ENCODE measurements around the gene TRIM59.

TRIM59 gene

DNA sequence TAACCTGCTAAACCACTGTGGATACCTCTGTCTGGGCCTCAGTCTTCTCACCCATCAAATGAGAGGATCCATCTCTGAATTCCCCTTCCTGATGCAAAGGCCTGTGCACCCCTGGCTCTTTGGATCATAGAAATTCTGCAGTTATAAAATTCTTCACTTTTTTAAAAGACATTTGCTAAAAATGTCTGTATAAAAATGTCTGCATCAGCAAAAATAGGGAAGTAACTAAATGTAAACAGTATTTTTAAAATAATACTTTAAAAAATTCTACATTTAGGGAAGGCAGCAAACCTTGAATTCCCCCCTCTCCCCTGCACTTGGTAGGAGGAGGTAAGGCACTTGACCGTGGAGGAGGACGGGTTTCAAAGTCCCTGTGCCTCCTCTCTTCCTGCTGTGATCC is 25.6 kb upstream of the TRIM59 start:
- DNase-seq (ENCODE audit: low read depth): no peak
- H3K4me3 ChIP-seq (ENCODE audit: low read depth, low read length): no peak overlapping the region
- TF ChIP-seq MYC (IDR thresholded peaks at IDR 0.05; ENCODE audit: low read depth, low read length) (no peak), POLR2A (IDR thresholded peaks at IDR 0.05; ENCODE audit: extremely low read depth, insufficient read length) (no peak)
- TF ChIP-seq, protein P1, sequence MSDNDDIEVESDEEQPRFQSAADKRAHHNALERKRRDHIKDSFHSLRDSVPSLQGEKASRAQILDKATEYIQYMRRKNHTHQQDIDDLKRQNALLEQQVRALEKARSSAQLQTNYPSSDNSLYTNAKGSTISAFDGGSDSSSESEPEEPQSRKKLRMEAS (IDR thresholded peaks at IDR 0.05; ENCODE audit: low read depth, low read length): no peak
- TF ChIP-seq, protein P2, sequence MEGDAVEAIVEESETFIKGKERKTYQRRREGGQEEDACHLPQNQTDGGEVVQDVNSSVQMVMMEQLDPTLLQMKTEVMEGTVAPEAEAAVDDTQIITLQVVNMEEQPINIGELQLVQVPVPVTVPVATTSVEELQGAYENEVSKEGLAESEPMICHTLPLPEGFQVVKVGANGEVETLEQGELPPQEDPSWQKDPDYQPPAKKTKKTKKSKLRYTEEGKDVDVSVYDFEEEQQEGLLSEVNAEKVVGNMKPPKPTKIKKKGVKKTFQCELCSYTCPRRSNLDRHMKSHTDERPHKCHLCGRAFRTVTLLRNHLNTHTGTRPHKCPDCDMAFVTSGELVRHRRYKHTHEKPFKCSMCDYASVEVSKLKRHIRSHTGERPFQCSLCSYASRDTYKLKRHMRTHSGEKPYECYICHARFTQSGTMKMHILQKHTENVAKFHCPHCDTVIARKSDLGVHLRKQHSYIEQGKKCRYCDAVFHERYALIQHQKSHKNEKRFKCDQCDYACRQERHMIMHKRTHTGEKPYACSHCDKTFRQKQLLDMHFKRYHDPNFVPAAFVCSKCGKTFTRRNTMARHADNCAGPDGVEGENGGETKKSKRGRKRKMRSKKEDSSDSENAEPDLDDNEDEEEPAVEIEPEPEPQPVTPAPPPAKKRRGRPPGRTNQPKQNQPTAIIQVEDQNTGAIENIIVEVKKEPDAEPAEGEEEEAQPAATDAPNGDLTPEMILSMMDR (IDR thresholded peaks at IDR 0.05; ENCODE audit: low read depth, low read length): no peak

DNA sequence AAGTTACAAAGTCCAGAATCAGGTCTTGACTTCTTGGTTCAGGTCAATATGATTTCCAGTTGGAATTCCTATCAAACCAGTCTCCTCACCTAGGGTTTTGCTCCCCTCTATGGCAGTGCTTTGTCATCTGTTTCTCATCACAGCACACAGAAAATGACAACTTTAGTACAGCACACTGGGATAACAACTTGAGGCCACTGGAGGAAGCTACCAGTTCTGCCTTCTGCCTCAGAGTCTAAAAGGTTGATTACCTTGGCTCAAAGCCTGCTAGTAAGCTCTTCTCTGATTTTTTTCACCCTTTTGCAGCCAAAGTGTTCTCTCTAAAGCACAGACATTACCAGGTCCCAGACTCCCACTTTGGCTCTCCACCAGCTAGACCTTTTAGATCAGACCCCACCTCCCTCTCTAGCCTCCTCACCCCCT is 24.8 kb upstream of the TRIM59 start:
- no peak overlapping the region for H3K4me3 ChIP-seq (ENCODE audit: low read depth, low read length)
- TF ChIP-seq POLR2A (IDR thresholded peaks at IDR 0.05; ENCODE audit: extremely low read depth, insufficient read length): no peak
- no peak for TF ChIP-seq MYC (IDR thresholded peaks at IDR 0.05; ENCODE audit: low read depth, low read length)
- DNase-seq (ENCODE audit: low read depth): no peak

DNA sequence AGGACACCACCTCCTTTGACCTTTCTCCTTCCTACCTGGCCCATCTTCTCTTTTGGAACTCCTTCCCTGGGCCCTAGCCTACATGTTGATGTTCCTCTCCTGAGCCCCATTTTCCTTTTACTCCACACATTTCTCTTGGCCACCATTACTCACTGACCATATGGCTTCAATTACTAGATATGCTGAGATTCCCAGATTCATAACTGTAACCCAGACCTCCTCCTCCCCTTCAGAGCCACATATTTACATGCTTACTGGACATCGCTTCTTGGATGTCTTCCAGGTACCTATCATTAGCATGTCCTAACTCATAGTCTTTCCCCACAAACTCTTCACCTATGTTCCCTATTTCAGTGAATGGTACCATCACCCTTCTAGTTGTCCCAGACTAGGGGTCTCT is 24.4 kb upstream of the TRIM59 start:
- no peak for DNase-seq (ENCODE audit: low read depth)
- TF ChIP-seq POLR2A (IDR thresholded peaks at IDR 0.05; ENCODE audit: extremely low read depth, insufficient read length) (no peak), MYC (IDR thresholded peaks at IDR 0.05; ENCODE audit: low read depth, low read length) (no peak)
- TF ChIP-seq, protein P2 (IDR thresholded peaks at IDR 0.05; ENCODE audit: low read depth, low read length): no peak
- TF ChIP-seq, protein P1 (IDR thresholded peaks at IDR 0.05; ENCODE audit: low read depth, low read length): no peak
- H3K4me3 ChIP-seq (ENCODE audit: low read depth, low read length): no peak overlapping the region

DNA sequence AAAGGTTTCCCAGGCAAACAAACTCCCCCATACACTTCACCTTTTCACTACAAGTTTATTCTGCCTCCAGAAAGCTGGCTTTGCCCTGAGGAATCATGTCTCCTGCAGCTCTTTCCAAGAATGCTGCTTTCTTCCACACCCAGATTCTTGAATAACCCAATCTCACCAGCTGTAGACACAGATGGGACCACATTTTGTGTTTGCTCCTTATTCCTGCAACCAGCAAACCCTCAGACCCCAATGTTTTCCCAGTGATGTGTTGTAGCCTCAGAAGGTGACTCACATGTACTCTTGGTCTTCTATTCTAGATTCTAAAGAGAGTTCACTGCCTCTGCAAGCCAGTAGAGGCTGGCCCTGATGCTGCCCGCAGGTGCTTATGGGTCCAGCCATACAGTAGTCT is 23.6 kb upstream of the TRIM59 start:
- H3K4me3 ChIP-seq (ENCODE audit: low read depth, low read length): no peak overlapping the region
- no peak for TF ChIP-seq MYC (IDR thresholded peaks at IDR 0.05; ENCODE audit: low read depth, low read length)
- no peak for TF ChIP-seq POLR2A (IDR thresholded peaks at IDR 0.05; ENCODE audit: extremely low read depth, insufficient read length)
- TF ChIP-seq, protein P1 (IDR thresholded peaks at IDR 0.05; ENCODE audit: low read depth, low read length): no peak
- TF ChIP-seq, protein P2 (IDR thresholded peaks at IDR 0.05; ENCODE audit: low read depth, low read length): no peak
- DNase-seq (ENCODE audit: low read depth): no peak

DNA sequence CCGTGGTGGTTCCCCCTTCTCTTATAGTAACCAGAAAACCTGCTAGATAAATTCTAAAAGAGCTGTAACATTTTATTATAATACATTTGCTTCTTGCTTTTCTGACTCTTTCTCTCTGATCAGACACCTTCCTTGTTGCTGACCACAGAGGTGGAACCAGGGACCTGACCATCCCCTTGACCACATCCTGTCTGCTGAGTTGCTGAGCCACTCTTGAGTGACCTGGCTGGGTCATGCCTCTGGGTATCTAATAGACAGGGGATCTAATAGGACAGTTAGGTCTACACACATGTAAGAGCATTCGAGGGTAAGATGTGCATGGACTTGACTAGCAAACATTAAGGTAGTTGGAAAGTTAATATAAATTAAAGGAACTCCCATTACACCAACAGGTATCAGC is 22.8 kb upstream of the TRIM59 start:
- TF ChIP-seq POLR2A (IDR thresholded peaks at IDR 0.05; ENCODE audit: extremely low read depth, insufficient read length): no peak
- TF ChIP-seq, protein P2 (IDR thresholded peaks at IDR 0.05; ENCODE audit: low read depth, low read length): no peak
- TF ChIP-seq, protein P1 (IDR thresholded peaks at IDR 0.05; ENCODE audit: low read depth, low read length): no peak
- TF ChIP-seq MYC (IDR thresholded peaks at IDR 0.05; ENCODE audit: low read depth, low read length): no peak

DNA sequence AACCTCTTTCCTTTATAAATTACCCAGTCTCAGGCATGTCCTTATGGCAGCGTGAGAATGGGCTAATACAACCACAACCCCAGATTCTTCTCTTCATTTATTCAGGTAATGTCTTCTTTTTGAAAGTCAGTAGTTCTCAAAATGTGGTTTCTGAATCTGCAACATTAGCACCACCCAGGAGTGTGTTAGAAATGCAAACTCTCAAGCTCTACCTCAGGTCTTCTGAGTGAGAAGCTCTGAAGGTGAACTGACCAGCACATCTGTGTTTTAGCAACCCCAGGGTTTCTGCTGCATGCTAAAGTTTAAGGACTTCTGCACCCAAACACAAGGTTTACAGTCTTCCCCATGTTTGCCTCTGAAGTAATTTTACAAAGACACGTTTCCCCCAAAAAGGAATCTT is 22.3 kb upstream of the TRIM59 start:
- no peak for DNase-seq (ENCODE audit: low read depth)
- TF ChIP-seq, protein P2 (IDR thresholded peaks at IDR 0.05; ENCODE audit: low read depth, low read length): no peak
- TF ChIP-seq MYC (IDR thresholded peaks at IDR 0.05; ENCODE audit: low read depth, low read length): no peak

More for the DNA sequence above, 22.8 kb upstream of the TRIM59 start:
- H3K4me3 ChIP-seq (ENCODE audit: low read depth, low read length): no peak overlapping the region
- DNase-seq (ENCODE audit: low read depth): no peak

More for the DNA sequence above, 22.3 kb upstream of the TRIM59 start:
- H3K4me3 ChIP-seq (ENCODE audit: low read depth, low read length): no peak overlapping the region

All from NB4 (cell line).